HG02970 (cell line): ENCODE results near the gene LARGE1.

Experiments
- ATAC-seq: cut with Tn5 transposase; IDR thresholded peaks from one replicate; pipeline ENCODE4 v1.9.1; 2021; ENCODE audit warnings: mild to moderate bottlenecking, moderate library complexity, moderate number of reproducible peaks; ENCODE audit not compliant: unreplicated experiment, low FRiP score

The LARGE1 gene

GRCh38 chr22:33513388-33514338 is 406.6 kb downstream of the LARGE1 start:
- no peak for ATAC-seq

GRCh38 chr22:33512908-33513307 is 407.4 kb downstream of the LARGE1 start:
- ATAC-seq: no peak

- ATAC-seq: no peak
Observed at GRCh38 chr22:33510429-33510904, 409.8 kb downstream of the LARGE1 start.

- ATAC-seq: no peak
Observed at GRCh38 chr22:33504941-33505625, 415.2 kb downstream of the LARGE1 start.

- no peak for ATAC-seq
Observed at GRCh38 chr22:33496112-33496511, 424.2 kb downstream of the LARGE1 start.

- no peak for ATAC-seq
Observed at GRCh38 chr22:33493476-33494205, 426.6 kb downstream of the LARGE1 start.

GRCh38 chr22:33492210-33492651 is 428.0 kb downstream of the LARGE1 start:
- ATAC-seq: no peak

- no peak for ATAC-seq
Observed at GRCh38 chr22:33487041-33487716, 433.1 kb downstream of the LARGE1 start.

- ATAC-seq: no peak
Observed at GRCh38 chr22:33481550-33481949, 438.7 kb downstream of the LARGE1 start.

GRCh38 chr22:33477120-33478111 is 442.9 kb downstream of the LARGE1 start:
- ATAC-seq: no peak

GRCh38 chr22:33476716-33477115 is 443.6 kb downstream of the LARGE1 start:
- ATAC-seq: no peak

- no peak for ATAC-seq
Observed at GRCh38 chr22:33476206-33476605, 444.1 kb downstream of the LARGE1 start.

GRCh38 chr22:33474587-33474986 is 445.7 kb downstream of the LARGE1 start:
- no peak for ATAC-seq

- ATAC-seq: no peak
Observed at GRCh38 chr22:33472462-33473344, 447.6 kb downstream of the LARGE1 start.

GRCh38 chr22:33470456-33470855 is 449.8 kb downstream of the LARGE1 start:
- ATAC-seq: no peak

- no peak for ATAC-seq
Observed at GRCh38 chr22:33467620-33468095, 452.6 kb downstream of the LARGE1 start.

GRCh38 chr22:33467080-33467479 is 453.2 kb downstream of the LARGE1 start:
- no peak for ATAC-seq

GRCh38 chr22:33465554-33465953 is 454.7 kb downstream of the LARGE1 start:
- no peak for ATAC-seq
